ENCODE results near the gene ITSN2. TPM values are rescaled to one million over a fixed set of nuclear protein-coding genes. Genes with fewer than 3 reads are reported as not detected.

ITSN2 gene
- total RNA-seq, 1 experiment from 2014 or later, result 19.8 TPM

DNA sequence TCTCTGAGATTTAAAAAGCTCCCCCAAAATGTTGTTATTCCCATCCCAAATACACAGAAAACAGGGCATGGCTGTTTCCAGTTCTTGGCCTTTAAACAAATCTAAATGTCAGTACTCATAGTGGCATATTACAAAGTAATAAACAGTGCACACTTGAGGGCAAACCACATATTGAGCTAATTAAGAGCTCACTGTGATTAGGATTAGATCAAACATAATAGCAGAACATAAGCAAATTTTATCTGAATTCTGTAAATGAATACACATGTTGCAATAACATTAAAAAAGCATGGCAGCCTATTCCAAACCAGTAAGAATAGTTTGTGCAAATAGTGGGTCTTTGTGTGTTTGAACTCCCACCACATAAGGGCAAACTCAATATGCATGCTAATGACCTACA, 118.8 kb downstream of the ITSN2 start:
- peaks cover 6% of the 10 kb centered on the region for H3K4me1 Mint-ChIP-seq
- H3K36me3 Mint-ChIP-seq, result 0 out of 2 replicates have a peak, but pooled peaks cover 2% of the 10 kb centered on the region
- H3K9me3 Mint-ChIP-seq, result no peaks in the 10 kb centered on the region
- ChIA-PET CTCF (no interaction called here), POLR2A (no interaction called here)
- no peak for ATAC-seq
- no peak overlapping the region for H3K27ac Mint-ChIP-seq
- no peak for TF ChIP-seq NR2C2 (CRISPR knock-in tag; IDR thresholded peaks at IDR 0.05)
- TF ChIP-seq, protein P1, sequence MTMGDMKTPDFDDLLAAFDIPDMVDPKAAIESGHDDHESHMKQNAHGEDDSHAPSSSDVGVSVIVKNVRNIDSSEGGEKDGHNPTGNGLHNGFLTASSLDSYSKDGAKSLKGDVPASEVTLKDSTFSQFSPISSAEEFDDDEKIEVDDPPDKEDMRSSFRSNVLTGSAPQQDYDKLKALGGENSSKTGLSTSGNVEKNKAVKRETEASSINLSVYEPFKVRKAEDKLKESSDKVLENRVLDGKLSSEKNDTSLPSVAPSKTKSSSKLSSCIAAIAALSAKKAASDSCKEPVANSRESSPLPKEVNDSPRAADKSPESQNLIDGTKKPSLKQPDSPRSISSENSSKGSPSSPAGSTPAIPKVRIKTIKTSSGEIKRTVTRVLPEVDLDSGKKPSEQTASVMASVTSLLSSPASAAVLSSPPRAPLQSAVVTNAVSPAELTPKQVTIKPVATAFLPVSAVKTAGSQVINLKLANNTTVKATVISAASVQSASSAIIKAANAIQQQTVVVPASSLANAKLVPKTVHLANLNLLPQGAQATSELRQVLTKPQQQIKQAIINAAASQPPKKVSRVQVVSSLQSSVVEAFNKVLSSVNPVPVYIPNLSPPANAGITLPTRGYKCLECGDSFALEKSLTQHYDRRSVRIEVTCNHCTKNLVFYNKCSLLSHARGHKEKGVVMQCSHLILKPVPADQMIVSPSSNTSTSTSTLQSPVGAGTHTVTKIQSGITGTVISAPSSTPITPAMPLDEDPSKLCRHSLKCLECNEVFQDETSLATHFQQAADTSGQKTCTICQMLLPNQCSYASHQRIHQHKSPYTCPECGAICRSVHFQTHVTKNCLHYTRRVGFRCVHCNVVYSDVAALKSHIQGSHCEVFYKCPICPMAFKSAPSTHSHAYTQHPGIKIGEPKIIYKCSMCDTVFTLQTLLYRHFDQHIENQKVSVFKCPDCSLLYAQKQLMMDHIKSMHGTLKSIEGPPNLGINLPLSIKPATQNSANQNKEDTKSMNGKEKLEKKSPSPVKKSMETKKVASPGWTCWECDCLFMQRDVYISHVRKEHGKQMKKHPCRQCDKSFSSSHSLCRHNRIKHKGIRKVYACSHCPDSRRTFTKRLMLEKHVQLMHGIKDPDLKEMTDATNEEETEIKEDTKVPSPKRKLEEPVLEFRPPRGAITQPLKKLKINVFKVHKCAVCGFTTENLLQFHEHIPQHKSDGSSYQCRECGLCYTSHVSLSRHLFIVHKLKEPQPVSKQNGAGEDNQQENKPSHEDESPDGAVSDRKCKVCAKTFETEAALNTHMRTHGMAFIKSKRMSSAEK (CRISPR knock-in tag; IDR thresholded peaks at IDR 0.05; ENCODE audit: borderline replicate concordance), result no peak
- TF ChIP-seq FOXJ3 (CRISPR knock-in tag; IDR thresholded peaks at IDR 0.05; ENCODE audit: borderline replicate concordance), result no peak
- TF ChIP-seq, protein P2, sequence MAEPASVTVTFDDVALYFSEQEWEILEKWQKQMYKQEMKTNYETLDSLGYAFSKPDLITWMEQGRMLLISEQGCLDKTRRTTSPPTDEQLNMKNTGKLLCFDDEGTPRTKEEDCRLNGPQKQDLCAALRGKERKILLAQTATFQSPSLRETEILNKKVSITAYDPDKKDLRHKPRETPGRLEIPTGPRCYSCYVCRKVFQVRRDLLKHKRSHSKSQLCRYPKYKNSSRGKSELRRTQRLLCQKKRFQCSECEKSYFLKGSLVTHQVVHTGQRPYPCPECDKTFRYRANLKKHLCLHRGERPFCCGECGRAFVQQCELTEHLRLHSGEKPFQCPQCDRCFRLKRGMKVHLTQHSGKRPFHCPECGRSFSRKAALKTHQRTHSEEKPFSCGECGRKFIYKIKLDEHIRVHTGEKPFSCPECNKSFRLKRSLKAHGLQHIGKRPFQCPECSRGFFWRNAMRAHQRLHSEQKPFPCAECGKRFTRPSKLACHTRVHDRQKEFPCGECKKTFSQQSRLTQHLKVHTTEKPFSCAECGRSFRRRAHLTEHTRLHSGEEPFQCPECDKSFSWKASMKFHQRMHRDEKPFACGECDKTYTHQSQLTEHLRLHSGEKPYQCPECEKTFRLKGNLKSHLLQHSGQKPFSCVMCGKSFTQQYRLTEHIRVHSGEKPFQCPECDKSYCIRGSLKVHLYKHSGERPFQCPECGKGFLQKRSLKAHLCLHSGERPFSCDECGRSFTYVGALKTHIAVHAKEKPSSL (CRISPR knock-in tag; conservative IDR thresholded peaks at IDR 0.05), result no peak
- TF ChIP-seq SMAD4 (CRISPR knock-in tag; IDR thresholded peaks at IDR 0.05), result no peak
- TF ChIP-seq ZNF396 (CRISPR knock-in tag; IDR thresholded peaks at IDR 0.05; ENCODE audit: borderline replicate concordance), result no peak
- TF ChIP-seq, protein P3, sequence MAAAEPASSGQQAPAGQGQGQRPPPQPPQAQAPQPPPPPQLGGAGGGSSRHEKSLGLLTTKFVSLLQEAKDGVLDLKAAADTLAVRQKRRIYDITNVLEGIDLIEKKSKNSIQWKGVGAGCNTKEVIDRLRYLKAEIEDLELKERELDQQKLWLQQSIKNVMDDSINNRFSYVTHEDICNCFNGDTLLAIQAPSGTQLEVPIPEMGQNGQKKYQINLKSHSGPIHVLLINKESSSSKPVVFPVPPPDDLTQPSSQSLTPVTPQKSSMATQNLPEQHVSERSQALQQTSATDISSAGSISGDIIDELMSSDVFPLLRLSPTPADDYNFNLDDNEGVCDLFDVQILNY (CRISPR knock-in tag; IDR thresholded peaks at IDR 0.05), result no peak
- no peak for TF ChIP-seq RELA (CRISPR knock-in tag; IDR thresholded peaks at IDR 0.05; ENCODE audit: borderline replicate concordance)
- TF ChIP-seq NR3C1 (CRISPR knock-in tag; conservative IDR thresholded peaks at IDR 0.05; ENCODE audit: low read depth), result no peak
- no peak for TF ChIP-seq MXD4 (CRISPR knock-in tag; IDR thresholded peaks at IDR 0.05; ENCODE audit: borderline replicate concordance)
- no peak for TF ChIP-seq NR1H2 (CRISPR knock-in tag; IDR thresholded peaks at IDR 0.05)
- TF ChIP-seq, protein P4, sequence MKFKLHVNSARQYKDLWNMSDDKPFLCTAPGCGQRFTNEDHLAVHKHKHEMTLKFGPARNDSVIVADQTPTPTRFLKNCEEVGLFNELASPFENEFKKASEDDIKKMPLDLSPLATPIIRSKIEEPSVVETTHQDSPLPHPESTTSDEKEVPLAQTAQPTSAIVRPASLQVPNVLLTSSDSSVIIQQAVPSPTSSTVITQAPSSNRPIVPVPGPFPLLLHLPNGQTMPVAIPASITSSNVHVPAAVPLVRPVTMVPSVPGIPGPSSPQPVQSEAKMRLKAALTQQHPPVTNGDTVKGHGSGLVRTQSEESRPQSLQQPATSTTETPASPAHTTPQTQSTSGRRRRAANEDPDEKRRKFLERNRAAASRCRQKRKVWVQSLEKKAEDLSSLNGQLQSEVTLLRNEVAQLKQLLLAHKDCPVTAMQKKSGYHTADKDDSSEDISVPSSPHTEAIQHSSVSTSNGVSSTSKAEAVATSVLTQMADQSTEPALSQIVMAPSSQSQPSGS (CRISPR knock-in tag; IDR thresholded peaks at IDR 0.05; ENCODE audit: borderline replicate concordance, low read depth), result no peak
- TF ChIP-seq, protein P5, sequence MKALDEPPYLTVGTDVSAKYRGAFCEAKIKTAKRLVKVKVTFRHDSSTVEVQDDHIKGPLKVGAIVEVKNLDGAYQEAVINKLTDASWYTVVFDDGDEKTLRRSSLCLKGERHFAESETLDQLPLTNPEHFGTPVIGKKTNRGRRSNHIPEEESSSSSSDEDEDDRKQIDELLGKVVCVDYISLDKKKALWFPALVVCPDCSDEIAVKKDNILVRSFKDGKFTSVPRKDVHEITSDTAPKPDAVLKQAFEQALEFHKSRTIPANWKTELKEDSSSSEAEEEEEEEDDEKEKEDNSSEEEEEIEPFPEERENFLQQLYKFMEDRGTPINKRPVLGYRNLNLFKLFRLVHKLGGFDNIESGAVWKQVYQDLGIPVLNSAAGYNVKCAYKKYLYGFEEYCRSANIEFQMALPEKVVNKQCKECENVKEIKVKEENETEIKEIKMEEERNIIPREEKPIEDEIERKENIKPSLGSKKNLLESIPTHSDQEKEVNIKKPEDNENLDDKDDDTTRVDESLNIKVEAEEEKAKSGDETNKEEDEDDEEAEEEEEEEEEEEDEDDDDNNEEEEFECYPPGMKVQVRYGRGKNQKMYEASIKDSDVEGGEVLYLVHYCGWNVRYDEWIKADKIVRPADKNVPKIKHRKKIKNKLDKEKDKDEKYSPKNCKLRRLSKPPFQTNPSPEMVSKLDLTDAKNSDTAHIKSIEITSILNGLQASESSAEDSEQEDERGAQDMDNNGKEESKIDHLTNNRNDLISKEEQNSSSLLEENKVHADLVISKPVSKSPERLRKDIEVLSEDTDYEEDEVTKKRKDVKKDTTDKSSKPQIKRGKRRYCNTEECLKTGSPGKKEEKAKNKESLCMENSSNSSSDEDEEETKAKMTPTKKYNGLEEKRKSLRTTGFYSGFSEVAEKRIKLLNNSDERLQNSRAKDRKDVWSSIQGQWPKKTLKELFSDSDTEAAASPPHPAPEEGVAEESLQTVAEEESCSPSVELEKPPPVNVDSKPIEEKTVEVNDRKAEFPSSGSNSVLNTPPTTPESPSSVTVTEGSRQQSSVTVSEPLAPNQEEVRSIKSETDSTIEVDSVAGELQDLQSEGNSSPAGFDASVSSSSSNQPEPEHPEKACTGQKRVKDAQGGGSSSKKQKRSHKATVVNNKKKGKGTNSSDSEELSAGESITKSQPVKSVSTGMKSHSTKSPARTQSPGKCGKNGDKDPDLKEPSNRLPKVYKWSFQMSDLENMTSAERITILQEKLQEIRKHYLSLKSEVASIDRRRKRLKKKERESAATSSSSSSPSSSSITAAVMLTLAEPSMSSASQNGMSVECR (CRISPR knock-in tag; IDR thresholded peaks at IDR 0.05; ENCODE audit: borderline replicate concordance), result no peak
- TF ChIP-seq ZNF263 (CRISPR knock-in tag; IDR thresholded peaks at IDR 0.05; ENCODE audit: low read depth), result no peak
- TF ChIP-seq GABPB1 (CRISPR knock-in tag; IDR thresholded peaks at IDR 0.05), result no peak
- no peak for TF ChIP-seq KAT7 (CRISPR knock-in tag; IDR thresholded peaks at IDR 0.05; ENCODE audit: borderline replicate concordance)
- DNase-seq (ENCODE audit: low spot score), result no peak
- H3K4me3 Mint-ChIP-seq, result no peak overlapping the region
- H3K27me3 Mint-ChIP-seq (ENCODE audit: low read depth), result no peaks in the 10 kb centered on the region

Measured in WTC11 (cell line).